GM12878 (cell line): ENCODE results near the gene USP31. TPM values are rescaled to one million over a fixed set of nuclear protein-coding genes. Genes with fewer than 3 reads are reported as not detected.
"Not testable (repeated sequence)": the region's sequence is repeated elsewhere in the genome, so short reads cannot be mapped to it uniquely, and the experiment has no call there.

Experiments
- ATAC-seq: fragments of 200-7000 bp; cut with Tn5 transposase; 3 replicates; pipeline ENCODE4 v1.9.1; 2020; ENCODE audit warnings: mild to moderate bottlenecking, moderate library complexity
- BruUV-seq: library from RNA; stranded (reverse); fragments of 400-500 nt; replicated peaks from 2 replicates; lab custom pipeline; 2021; lab: Mats Ljungman, UMichigan
- CTCF ChIA-PET: fragments of 300-600 bp; sonication (Branson Sonifier 250); formaldehyde crosslinking; extraction: SDS; loops from one replicate; lab custom pipeline; 2021; ENCODE audit warnings: inconsistent platforms; lab: Yijun Ruan, JAX
- POLR2A ChIA-PET: fragments of 350-600 bp; formaldehyde crosslinking; extraction: SDS; loops from one replicate; lab custom pipeline; 2021; ENCODE audit warnings: inconsistent platforms; lab: Charles Lee
- RAD21 ChIA-PET: fragments of 300-600 bp; sonication (Branson Sonifier 250); formaldehyde crosslinking; loops from one replicate; lab custom pipeline; 2023; ENCODE audit warnings: antibody characterized with exemption; ENCODE audit not compliant: unreplicated experiment; lab: Charles Lee
- SMC1A ChIA-PET: fragments of 300-600 bp; sonication (Branson Sonifier 250); formaldehyde crosslinking; loops from one replicate; lab custom pipeline; 2023; ENCODE audit not compliant: unreplicated experiment, uncharacterized antibody; lab: Charles Lee
- DNase-seq: peaks from one replicate; pipeline ENCODE4 v3.0.0-alpha.2; 2011; ENCODE audit warnings: low read depth, low spot score
- FAIRE-seq: peaks from 3 replicates; lab custom pipeline; 2011; peaks lifted over from hg19 to GRCh38; lab: Jason Lieb, UNC
- H2AFZ ChIP-seq: 2 replicates; pipeline ENCODE4 v1.6.0; 2011; ENCODE audit warnings: low read depth, low read length, control low read depth; ENCODE audit not compliant: control insufficient read depth
- H3K27ac ChIP-seq: 2 replicates; pipeline ENCODE4 v1.5.1; 2011; ENCODE audit warnings: control low read depth; ENCODE audit not compliant: control insufficient read depth, insufficient read depth
- H3K27me3 ChIP-seq, 2 experiments: replicated peaks in 1 of 2; 2 replicates each; pipeline versions ENCODE4 v1.6.0 to v1.6.1; 2011; ENCODE audit warnings: low read length in 1 of 2; ENCODE audit not compliant: control insufficient read depth in 2 of 2, insufficient read depth in 2 of 2
- H3K36me3 ChIP-seq, 2 experiments: 2 replicates each; pipeline ENCODE4 v1.5.1; 2011; ENCODE audit warnings: low read length in 1 of 2; ENCODE audit not compliant: control insufficient read depth in 2 of 2, insufficient read depth in 2 of 2
- H3K4me1 ChIP-seq: 2 replicates; pipeline ENCODE4 v1.6.1; 2011; ENCODE audit warnings: mild to moderate bottlenecking, low read length, moderate library complexity, mixed read lengths; ENCODE audit not compliant: control insufficient read depth, insufficient read depth
- H3K4me2 ChIP-seq: 2 replicates; pipeline ENCODE4 v1.6.0; 2011; ENCODE audit warnings: control low read depth; ENCODE audit not compliant: control insufficient read depth, insufficient read depth
- H3K4me3 ChIP-seq: fragments of 200-600 bp; sonication (generic); 2 replicates; pipeline ENCODE4 v1.5.1; 2016
- H3K79me2 ChIP-seq: 2 replicates; pipeline ENCODE4 v1.6.0; 2011; ENCODE audit warnings: low read length; ENCODE audit not compliant: control insufficient read depth, insufficient read depth
- H3K9ac ChIP-seq: 2 replicates; pipeline ENCODE4 v1.8.0; 2011; ENCODE audit warnings: low read length, control low read depth, mixed read lengths; ENCODE audit not compliant: control insufficient read depth, insufficient read depth
- H3K9me3 ChIP-seq: replicated peaks from 3 replicates; pipeline ENCODE4 v1.5.1; 2011; ENCODE audit warnings: mild to moderate bottlenecking, low read length; ENCODE audit not compliant: control insufficient read depth, insufficient read depth
- H4K20me1 ChIP-seq: 2 replicates; pipeline ENCODE4 v1.6.0; 2011; ENCODE audit not compliant: control insufficient read depth, insufficient read depth
- CHD1 ChIP-seq: IDR thresholded peaks from 2 replicates; pipeline ENCODE4 v1.6.1; 2012; ENCODE audit warnings: low read depth, low read length, improper control_type of control experiment
- CUX1 ChIP-seq: IDR thresholded peaks from 2 replicates; pipeline ENCODE4 v1.6.1; 2012; ENCODE audit warnings: improper control_type of control experiment, low read depth, low read length; ENCODE audit not compliant: insufficient replicate concordance
- FOXM1 ChIP-seq: IDR thresholded peaks from 2 replicates; pipeline ENCODE4 v1.6.1; 2012; ENCODE audit warnings: low read depth, mild to moderate bottlenecking, inconsistent platforms, low read length, moderate library complexity
- HDAC6 ChIP-seq: fragments of 200-600 bp; sonication (generic); IDR thresholded peaks from one replicate; pipeline ENCODE4 v1.8.0; 2017; ENCODE audit warnings: antibody characterized with exemption; ENCODE audit not compliant: unreplicated experiment
- RCOR1 ChIP-seq: conservative IDR thresholded peaks from 2 replicates; pipeline ENCODE4 v1.6.1; 2012; ENCODE audit warnings: low read depth, low read length, improper control_type of control experiment
- RFX5 ChIP-seq: IDR thresholded peaks from 2 replicates; pipeline ENCODE4 v1.6.1; 2011; ENCODE audit warnings: low read depth, low read length, improper control_type of control experiment
- WRNIP1 ChIP-seq: IDR thresholded peaks from 2 replicates; pipeline ENCODE4 v1.6.1; 2011; ENCODE audit warnings: low read depth, low read length, improper control_type of control experiment, borderline replicate concordance
- WGBS: methylation state at CpG from one replicate; pipeline ENCODE4 v1.1.6; 2016; ENCODE audit warnings: low lambda C conversion rate; ENCODE audit not compliant: insufficient replicate concordance, insufficient coverage; ENCODE audit errors: missing lambda C conversion rate; 5-methylcytosine and 5-hydroxymethylcytosine counted together
- in situ Hi-C: fragments of 300-500 bp; cut with MboI; formaldehyde crosslinking; loops from 9 replicates; pipeline ENCODE4 v1.14.3; 2018; ENCODE audit warnings: mixed read lengths
- intact Hi-C: fragments of 100-400 bp; cut with micrococcal nuclease; formaldehyde crosslinking; loops from one replicate; pipeline ENCODE4 v1.14.2; 2022; ENCODE audit not compliant: unreplicated experiment
- polyA plus RNA-seq, 11 experiments: library from polyadenylated mRNA; depleted of rRNA in 4 of 11; unstranded in 6 of 11; stranded (reverse) in 5 of 11; fragments of >200 nt; fragmentation: Nextera tagmentation in 4 of 11; fragmentation: Illumina TruSeq in 1 of 11; extraction: Ambion mirVana in 4 of 11; extraction: Trizol in 1 of 11; gene quantifications; 1 replicate in 1 of 11; 2 replicates in 10 of 11; pipeline versions ENCODE4 v1.2.1 to v1.2.3, GENCODE V29; 2011 to 2016; ENCODE audit warnings: inconsistent platforms in 2 of 11, missing spikeins in 2 of 11, low read depth in 1 of 11
- total RNA-seq, 4 experiments: library from RNA; depleted of rRNA in 3 of 4; stranded (reverse); fragments of >200 nt in 3 of 4; fragmentation: Illumina TruSeq in 1 of 4; extraction: Trizol in 1 of 4; gene quantifications; 2 replicates each; pipeline versions ENCODE4 v1.2.1 to v1.2.3, GENCODE V29; 2013 to 2021

The USP31 gene
- total and polyA plus RNA-seq, 10 of the 15 experiments (the other 5 are each of a cell fraction or from before 2014, with no cell fraction given) = 0.87 to 6.5 (median 3.2) TPM

GRCh38 chr16:23144393-23144792, 4.9 kb downstream of the USP31 start:
- H3K4me3 ChIP-seq, BruUV-seq, H3K4me1 ChIP-seq, H3K27me3 ChIP-seq, in situ Hi-C loops, FAIRE-seq, DNase-seq, H3K9ac ChIP-seq, ATAC-seq, H3K27ac ChIP-seq, RAD21 ChIA-PET, H3K4me2 ChIP-seq, H3K36me3 ChIP-seq, POLR2A ChIA-PET, H3K9me3 ChIP-seq, H4K20me1 ChIP-seq, H2AFZ ChIP-seq, intact Hi-C loops: not testable (repeated sequence)
- H3K79me2 ChIP-seq = peaks cover 13% of the 10 kb centered on the region
- ChIA-PET SMC1A (interaction anchor here (1.4 to 3.9 kb wide), 3 partner anchors 12 to 291 kb away, joined by 3 to 13 read pairs (median 4); no protein-coding TSS in a partner anchor), CTCF (interaction anchor here (1.3 to 1.4 kb wide), 2 partner anchors 15 to 290 kb away, joined by 3 to 4 read pairs; no protein-coding TSS in a partner anchor)
- 100% methylated on average over 9 of the region's 9 CpGs for WGBS

- Histone ChIP-seq H4K20me1 (no peaks in the 10 kb centered on the region), H3K27ac (no peak overlapping the region), H3K27me3 (no peaks in the 10 kb centered on the region), H3K9ac (no peak overlapping the region), H3K79me2 (peaks cover 9% of the 10 kb centered on the region), H3K4me1 (no peaks in the 10 kb centered on the region; the same call in 1 of the 2 replicates), H3K4me2 (no peak overlapping the region), H3K36me3 (no peaks in the 10 kb centered on the region), H3K9me3 (no peaks in the 10 kb centered on the region; the same call in 2 of the 3 replicates), H2AFZ (no peak overlapping the region), H3K4me3 (no peak overlapping the region)
- FAIRE-seq (no peak), DNase-seq (no peak), ATAC-seq (no peak)
- intact Hi-C loops = no loop called here
- ChIA-PET CTCF (no interaction called here), SMC1A (interaction anchor here (0.6 to 3.9 kb wide), 3 partner anchors 11 to 105 kb away, joined by 3 to 13 read pairs (median 3); no protein-coding TSS in a partner anchor), POLR2A (no interaction called here), RAD21 (no interaction called here)
- TF ChIP-seq RCOR1 (no peak), WRNIP1 (no peak), CUX1 (no peak), CHD1 (no peak), FOXM1 (no peak), HDAC6 (no peak), RFX5 (no peak)
- in situ Hi-C loops = no loop called here
- WGBS = 97% methylated on average over 3 of the region's 3 CpGs
- no TSS peak for BruUV-seq
Measured at GRCh38 chr16:23143391-23143790, 5.9 kb downstream of the USP31 start.
